Measurements from ENCODE around the gene INTS11. TPM values are rescaled to one million over a fixed set of nuclear protein-coding genes. Genes with fewer than 3 reads are reported as not detected.

INTS11 gene
- total RNA-seq (2013; cell fraction: nucleolus; rRNA removed) = 160 and 166 TPM in 2 replicates
- 86.6 and 98.3 TPM in 2 replicates for total RNA-seq (2014; rRNA removed)
- total RNA-seq (2014; rRNA removed; fragmentation: Illumina TruSeq; extraction: Trizol) = 36.8 and 41.1 TPM in 2 replicates
- total RNA-seq (2021) = 87.3 and 104 TPM in 2 replicates
- 34.7 TPM for polyA plus RNA-seq (2011; ENCODE audit: low read depth)
- polyA plus RNA-seq (2011; rRNA removed) = 43.9 and 78.4 TPM in 2 replicates
- 134 and 137 TPM in 2 replicates for polyA plus RNA-seq (2011; cell fraction: cytosol; rRNA removed)
- polyA plus RNA-seq (2011; cell fraction: nucleus; rRNA removed) = 386 and 456 TPM in 2 replicates
- polyA plus RNA-seq (2012) = 77.9 and 92.3 TPM in 2 replicates
- 55.2 and 64.2 TPM in 2 replicates for polyA plus RNA-seq (2014; fragmentation: Illumina TruSeq; extraction: Trizol)
- 1 to 10 TPM; 2.5 to 9.4 TPM for polyA plus RNA-seq (2014; fragmentation: Nextera tagmentation; extraction: Ambion mirVana)
- polyA plus RNA-seq (2014; rRNA removed) = 117 and 130 TPM in 2 replicates
- 10 to 100 TPM; 77.0 to 79.9 TPM for polyA plus RNA-seq (2016; fragmentation: Nextera tagmentation; extraction: Ambion mirVana)
- 67.1 and 96.1 TPM in 2 replicates for polyA minus RNA-seq (2011; rRNA and poly(A)+ RNA removed)
- polyA minus RNA-seq (2011; cell fraction: cytosol; rRNA and poly(A)+ RNA removed) = 30.6 and 47.1 TPM in 2 replicates
- 46.7 and 94.2 TPM in 2 replicates for polyA minus RNA-seq (2011; cell fraction: nucleus; rRNA and poly(A)+ RNA removed)
- percentile 71 among the genes with signal in this experiment for Bru-seq, nascent RNA
- percentile 90 among the genes with signal in this experiment for BruChase-seq, experiment 1, labeled RNA remaining after a 6-hour chase
- BruChase-seq, experiment 2, labeled RNA remaining after a 2-hour chase = percentile 86 among the genes with signal in this experiment
- long read RNA-seq, experiment 1, transcript INTS11-208 (17 exons, 2,148 nt) = major isoform, 74 of 108 reads
- long read RNA-seq, experiment 1, partial matches to known transcripts = 13 of 108 reads
- long read RNA-seq, experiment 1, other reads (novel, unspliced or antisense) = 20 of 108 reads
- long read RNA-seq, experiment 2, transcript INTS11-208 (17 exons, 2,148 nt) = major isoform, 48 of 61 reads
- long read RNA-seq, experiment 2, partial matches to known transcripts = 4 of 61 reads
- long read RNA-seq, experiment 2, other reads (novel, unspliced or antisense) = 9 of 61 reads

- CTCF ChIA-PET = interaction anchor here (1.0 kb wide), 1 partner anchor 19 kb away, joined by 3 read pairs; no protein-coding TSS in a partner anchor
- DNase-seq (ENCODE audit: low read depth, low spot score) (peak; percentile 61), FAIRE-seq (peak; percentile 54), ATAC-seq (peak; percentile 92)
- H2AFZ ChIP-seq (ENCODE audit: control insufficient read depth, low read depth, low read length) = peak within 1 kb of the TSS; percentile 85
- peaks cover 43% of the 10 kb centered on the region for H3K79me2 ChIP-seq (ENCODE audit: control insufficient read depth, insufficient read depth, low read length)
- RAD21 ChIA-PET (ENCODE audit: unreplicated experiment) = no interaction called here
- H3K4me1 ChIP-seq (ENCODE audit: control insufficient read depth, insufficient read depth, low read length) = peaks cover 10% of the 10 kb centered on the region
- BruUV-seq (replicated peaks) = no TSS peak
- POLR2A ChIA-PET = no interaction called here
- intact Hi-C loops (cut with micrococcal nuclease; ENCODE audit: unreplicated experiment) (no loop called here), in situ Hi-C loops (cut with MboI) (no loop called here)
- SMC1A ChIA-PET (ENCODE audit: uncharacterized antibody, unreplicated experiment) = no interaction called here
- H3K9me3 ChIP-seq (replicated peaks; ENCODE audit: control insufficient read depth, insufficient read depth, low read length) = no peaks in the 10 kb centered on the region
- peaks cover 0 to 2% of the 10 kb centered on the region in 2 experiments; a peak in 2 of 4 replicates for H3K36me3 ChIP-seq (ENCODE audit: control insufficient read depth in 2 of 2, insufficient read depth in 2 of 2, low read length in 1 of 2)
- H3K27ac ChIP-seq (ENCODE audit: control insufficient read depth, insufficient read depth) = peak within 1 kb of the TSS; percentile 82
- peak within 1 kb of the TSS; percentile 88 for H3K4me3 ChIP-seq
- H3K9ac ChIP-seq (ENCODE audit: control insufficient read depth, insufficient read depth, low read length) = peak within 1 kb of the TSS; percentile 90
- no peaks in the 10 kb centered on the region for H3K27me3 ChIP-seq (replicated peaks in 1 of 2; ENCODE audit: control insufficient read depth in 2 of 2, insufficient read depth in 2 of 2, low read length in 1 of 2)
- no peaks in the 10 kb centered on the region for H4K20me1 ChIP-seq (ENCODE audit: control insufficient read depth, insufficient read depth)
- WGBS (ENCODE audit: insufficient coverage, insufficient replicate concordance, low lambda C conversion rate, missing lambda C conversion rate) = 1% methylated on average over 51 of the region's 84 CpGs
- H3K4me2 ChIP-seq (ENCODE audit: control insufficient read depth, insufficient read depth) = peak within 1 kb of the TSS; percentile 99
- TF ChIP-seq CHD2 (IDR thresholded peaks at IDR 0.05; ENCODE audit: borderline replicate concordance, low read depth, low read length) (no peak), RUNX3 (IDR thresholded peaks at IDR 0.05; ENCODE audit: low read length) (peak; percentile 23), TCF12 (IDR thresholded peaks at IDR 0.05; ENCODE audit: low read depth, low read length) (0 out of 2 replicates have a peak, but pooled peaks have one; percentile 5), NR2F1 (conservative IDR thresholded peaks at IDR 0.05) (0 out of 2 replicates have a peak, but pooled peaks have one; percentile 10), GABPA (IDR thresholded peaks at IDR 0.05; ENCODE audit: low read depth) (peak; percentile 84), RELA (IDR thresholded peaks at IDR 0.05; ENCODE audit: borderline replicate concordance, partially characterized antibody) (no peak), ZBTB40 (IDR thresholded peaks at IDR 0.05; ENCODE audit: borderline replicate concordance) (peak; percentile 76), BHLHE40 (IDR thresholded peaks at IDR 0.05; ENCODE audit: borderline replicate concordance in 1 of 2, low read depth in 2 of 2, low read length in 1 of 2) (peak in 1 of 2 experiments; percentile 57; a peak in 1 of 4 replicates), EGR1 (IDR thresholded peaks at IDR 0.05; ENCODE audit: borderline replicate concordance in 1 of 2, low read depth in 2 of 2, low read length in 2 of 2) (peak in 1 of 2 experiments; percentile 42; a peak in 1 of 3 replicates), TAF1 (IDR thresholded peaks at IDR 0.05; ENCODE audit: borderline replicate concordance, low read depth, low read length) (peak; percentile 73), JUND (IDR thresholded peaks at IDR 0.05; ENCODE audit: low read depth, low read length) (no peak), ELK1 (IDR thresholded peaks at IDR 0.05; ENCODE audit: low read depth, low read length) (peak; percentile 66), POLR2A (IDR thresholded peaks at IDR 0.05; ENCODE audit: low read depth, low read length) (peak; percentile 92), NR2C2 (IDR thresholded peaks at IDR 0.05; ENCODE audit: borderline replicate concordance, control insufficient read depth, insufficient read length, low read depth) (no peak)
Observed at GRCh38 chr1:1324524-1325287, at the start of gene INTS11, which contains the start of gene CPTP. TSS of gene INTS11 (minus strand) at chr1:1324660. CDS start at chr1:1324608, 52 bp downstream. TSS of gene CPTP (plus strand) at chr1:1324802. CDS start at chr1:1326911, 2,109 bp downstream.
